ENCODE measurements around the gene PALMD. TPM values are rescaled to one million over a fixed set of nuclear protein-coding genes. Genes with fewer than 3 reads are reported as not detected.

Gene PALMD, protein sequence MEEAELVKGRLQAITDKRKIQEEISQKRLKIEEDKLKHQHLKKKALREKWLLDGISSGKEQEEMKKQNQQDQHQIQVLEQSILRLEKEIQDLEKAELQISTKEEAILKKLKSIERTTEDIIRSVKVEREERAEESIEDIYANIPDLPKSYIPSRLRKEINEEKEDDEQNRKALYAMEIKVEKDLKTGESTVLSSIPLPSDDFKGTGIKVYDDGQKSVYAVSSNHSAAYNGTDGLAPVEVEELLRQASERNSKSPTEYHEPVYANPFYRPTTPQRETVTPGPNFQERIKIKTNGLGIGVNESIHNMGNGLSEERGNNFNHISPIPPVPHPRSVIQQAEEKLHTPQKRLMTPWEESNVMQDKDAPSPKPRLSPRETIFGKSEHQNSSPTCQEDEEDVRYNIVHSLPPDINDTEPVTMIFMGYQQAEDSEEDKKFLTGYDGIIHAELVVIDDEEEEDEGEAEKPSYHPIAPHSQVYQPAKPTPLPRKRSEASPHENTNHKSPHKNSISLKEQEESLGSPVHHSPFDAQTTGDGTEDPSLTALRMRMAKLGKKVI
- total RNA-seq, result not detected
- not detected for polyA plus RNA-seq
- not detected for total RNA-seq

- H3K4me1 ChIP-seq (ENCODE audit: control insufficient read depth in 2 of 2, insufficient read depth in 2 of 2, low read length in 2 of 2), result no peaks in the 10 kb centered on the region
- Mint-ChIP-seq H3K36me3 (no peaks in the 10 kb centered on the region), H3K4me1 (peaks cover 0 to 2% (median 0%) of the 10 kb centered on the region in 7 donors), H3K9me3 (no peaks in the 10 kb centered on the region), H3K4me3 (no peak within 1 kb of the TSS), H3K27me3 (peaks cover 21 to 38% (median 28%) of the 10 kb centered on the region in 5 donors), H3K27ac (no peak within 1 kb of the TSS)
- ChIA-PET CTCF (no interaction called here), POLR2A (no interaction called here)
- no peak for ATAC-seq
- peaks cover 0 to 8% of the 10 kb centered on the region in 2 donors for H3K27me3 ChIP-seq (ENCODE audit: control insufficient read depth in 2 of 2, insufficient read depth in 2 of 2, low read length in 2 of 2)
- H3K9me3 ChIP-seq (ENCODE audit: control insufficient read depth in 2 of 3, low read length in 3 of 3), result no peaks in the 10 kb centered on the region
- no peak within 1 kb of the TSS for H3K4me3 ChIP-seq (ENCODE audit: low read length)
- no peak within 1 kb of the TSS for H3K27ac ChIP-seq (ENCODE audit: low read depth, low read length)
- intact Hi-C loops (cut with micrococcal nuclease), result no loop called here
- no peak for DNase-seq
- H3K36me3 ChIP-seq (ENCODE audit: control insufficient read depth in 2 of 3, insufficient read depth in 3 of 3, low read length in 3 of 3), result no peaks in the 10 kb centered on the region
These were observed at the start of gene PALMD for GRCh38 chr1:99645699-99646531. Gene PALMD, plus strand, starts transcription at chr1:99646113. Its CDS starts 205 bp downstream, at chr1:99646318.

GRCh38 chr1:99598738-99599411 is 47.0 kb upstream of the PALMD start:
- Mint-ChIP-seq H3K27me3 (peaks cover 0 to 6% (median 3%) of the 10 kb centered on the region in 5 donors), H3K4me1 (peaks cover 0 to 4% (median 0%) of the 10 kb centered on the region in 7 donors), H3K4me3 (no peak overlapping the region), H3K36me3 (no peaks in the 10 kb centered on the region), H3K9me3 (peaks cover 0 to 3% (median 0%) of the 10 kb centered on the region in 11 donors), H3K27ac (no peak overlapping the region)
- ChIA-PET CTCF (no interaction called here), POLR2A (no interaction called here)
- no peaks in the 10 kb centered on the region for H3K27me3 ChIP-seq (ENCODE audit: control insufficient read depth in 2 of 2, insufficient read depth in 2 of 2, low read length in 2 of 2)
- no peaks in the 10 kb centered on the region for H3K4me1 ChIP-seq (ENCODE audit: control insufficient read depth in 2 of 2, insufficient read depth in 2 of 2, low read length in 2 of 2)
- intact Hi-C loops (cut with micrococcal nuclease), result no loop called here
- ATAC-seq (no peak), DNase-seq (no peak)
- no peak overlapping the region for H3K27ac ChIP-seq (ENCODE audit: low read depth, low read length)
- no peaks in the 10 kb centered on the region for H3K9me3 ChIP-seq (ENCODE audit: control insufficient read depth in 2 of 3, low read length in 3 of 3)
- no peak overlapping the region for H3K4me3 ChIP-seq (ENCODE audit: low read length)
- H3K36me3 ChIP-seq (ENCODE audit: control insufficient read depth in 2 of 3, insufficient read depth in 3 of 3, low read length in 3 of 3), result no peaks in the 10 kb centered on the region

GRCh38 chr1:99599678-99600175 is 46.2 kb upstream of the PALMD start:
- Mint-ChIP-seq H3K36me3 (no peaks in the 10 kb centered on the region), H3K9me3 (peaks cover 0 to 5% (median 0%) of the 10 kb centered on the region in 11 donors), H3K27ac (no peak overlapping the region), H3K4me1 (peaks cover 0 to 6% (median 0%) of the 10 kb centered on the region in 7 donors), H3K27me3 (peaks cover 0 to 6% (median 3%) of the 10 kb centered on the region in 5 donors), H3K4me3 (no peak overlapping the region)
- POLR2A ChIA-PET, result no interaction called here
- DNase-seq (no peak), ATAC-seq (no peak)
- no peaks in the 10 kb centered on the region for H3K4me1 ChIP-seq (ENCODE audit: control insufficient read depth in 2 of 2, insufficient read depth in 2 of 2, low read length in 2 of 2)
- no peaks in the 10 kb centered on the region for H3K27me3 ChIP-seq (ENCODE audit: control insufficient read depth in 2 of 2, insufficient read depth in 2 of 2, low read length in 2 of 2)
- no peaks in the 10 kb centered on the region for H3K9me3 ChIP-seq (ENCODE audit: control insufficient read depth in 2 of 3, low read length in 3 of 3)
- no peak overlapping the region for H3K4me3 ChIP-seq (ENCODE audit: low read length)
- intact Hi-C loops (cut with micrococcal nuclease), result no loop called here
- no peak overlapping the region for H3K27ac ChIP-seq (ENCODE audit: low read depth, low read length)
- H3K36me3 ChIP-seq (ENCODE audit: control insufficient read depth in 2 of 3, insufficient read depth in 3 of 3, low read length in 3 of 3), result no peaks in the 10 kb centered on the region
- CTCF ChIA-PET, result no interaction called here

DNA sequence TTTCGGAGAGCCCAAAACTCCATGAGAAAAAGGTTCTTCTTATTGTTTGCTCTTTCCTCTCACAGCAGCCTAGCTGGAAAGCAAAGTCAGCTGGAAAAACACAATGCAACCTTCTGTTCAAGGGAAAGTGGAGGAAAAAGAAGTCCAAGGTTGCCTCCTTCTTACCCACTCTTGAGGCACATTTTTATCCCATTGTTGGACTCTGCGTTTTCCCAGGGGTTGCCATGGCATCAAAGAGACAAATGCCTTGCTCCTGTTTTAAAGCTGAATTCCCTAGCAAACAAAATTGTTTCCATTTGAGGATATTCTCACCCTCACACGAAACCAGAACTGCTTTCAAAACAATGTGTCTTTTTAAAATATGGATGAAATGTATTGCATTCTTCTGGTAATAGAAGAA is 45.1 kb upstream of the PALMD start:
- no peak for DNase-seq
- Histone ChIP-seq H3K27me3 (ENCODE audit: control insufficient read depth in 2 of 2, insufficient read depth in 2 of 2, low read length in 2 of 2) (no peaks in the 10 kb centered on the region), H3K36me3 (ENCODE audit: control insufficient read depth in 2 of 3, insufficient read depth in 3 of 3, low read length in 3 of 3) (no peaks in the 10 kb centered on the region), H3K4me1 (ENCODE audit: control insufficient read depth in 2 of 2, insufficient read depth in 2 of 2, low read length in 2 of 2) (no peaks in the 10 kb centered on the region), H3K4me3 (ENCODE audit: low read length) (no peak overlapping the region), H3K27ac (ENCODE audit: low read depth, low read length) (no peak overlapping the region), H3K9me3 (ENCODE audit: control insufficient read depth in 2 of 3, low read length in 3 of 3) (no peaks in the 10 kb centered on the region)
- no peak for ATAC-seq
- peaks cover 0 to 5% (median 0%) of the 10 kb centered on the region in 11 donors for H3K9me3 Mint-ChIP-seq
- peaks cover 0 to 6% (median 0%) of the 10 kb centered on the region in 7 donors for H3K4me1 Mint-ChIP-seq
- H3K4me3 Mint-ChIP-seq, result no peak overlapping the region
- H3K27me3 Mint-ChIP-seq, result peaks cover 0 to 6% (median 3%) of the 10 kb centered on the region in 5 donors
- intact Hi-C loops (cut with micrococcal nuclease), result no loop called here
- ChIA-PET CTCF (no interaction called here), POLR2A (no interaction called here)
- H3K27ac Mint-ChIP-seq, result no peak overlapping the region
- H3K36me3 Mint-ChIP-seq, result no peaks in the 10 kb centered on the region

- Mint-ChIP-seq H3K4me3 (no peak overlapping the region), H3K4me1 (peaks cover 0 to 6% (median 0%) of the 10 kb centered on the region in 7 donors), H3K27ac (no peak overlapping the region), H3K27me3 (peaks cover 0 to 6% (median 3%) of the 10 kb centered on the region in 5 donors), H3K9me3 (peaks cover 0 to 5% (median 0%) of the 10 kb centered on the region in 11 donors), H3K36me3 (no peaks in the 10 kb centered on the region)
- Histone ChIP-seq H3K36me3 (ENCODE audit: control insufficient read depth in 2 of 3, insufficient read depth in 3 of 3, low read length in 3 of 3) (no peaks in the 10 kb centered on the region), H3K27ac (ENCODE audit: low read depth, low read length) (no peak overlapping the region), H3K27me3 (ENCODE audit: control insufficient read depth in 2 of 2, insufficient read depth in 2 of 2, low read length in 2 of 2) (no peaks in the 10 kb centered on the region), H3K9me3 (ENCODE audit: control insufficient read depth in 2 of 3, low read length in 3 of 3) (no peaks in the 10 kb centered on the region), H3K4me1 (ENCODE audit: control insufficient read depth in 2 of 2, insufficient read depth in 2 of 2, low read length in 2 of 2) (no peaks in the 10 kb centered on the region), H3K4me3 (ENCODE audit: low read length) (no peak overlapping the region)
- no peak for ATAC-seq
- DNase-seq, result no peak
- CTCF ChIA-PET, result no interaction called here
- POLR2A ChIA-PET, result no interaction called here
- intact Hi-C loops (cut with micrococcal nuclease), result no loop called here
These were observed 44.7 kb upstream of the PALMD start for GRCh38 chr1:99601208-99601607.

DNA sequence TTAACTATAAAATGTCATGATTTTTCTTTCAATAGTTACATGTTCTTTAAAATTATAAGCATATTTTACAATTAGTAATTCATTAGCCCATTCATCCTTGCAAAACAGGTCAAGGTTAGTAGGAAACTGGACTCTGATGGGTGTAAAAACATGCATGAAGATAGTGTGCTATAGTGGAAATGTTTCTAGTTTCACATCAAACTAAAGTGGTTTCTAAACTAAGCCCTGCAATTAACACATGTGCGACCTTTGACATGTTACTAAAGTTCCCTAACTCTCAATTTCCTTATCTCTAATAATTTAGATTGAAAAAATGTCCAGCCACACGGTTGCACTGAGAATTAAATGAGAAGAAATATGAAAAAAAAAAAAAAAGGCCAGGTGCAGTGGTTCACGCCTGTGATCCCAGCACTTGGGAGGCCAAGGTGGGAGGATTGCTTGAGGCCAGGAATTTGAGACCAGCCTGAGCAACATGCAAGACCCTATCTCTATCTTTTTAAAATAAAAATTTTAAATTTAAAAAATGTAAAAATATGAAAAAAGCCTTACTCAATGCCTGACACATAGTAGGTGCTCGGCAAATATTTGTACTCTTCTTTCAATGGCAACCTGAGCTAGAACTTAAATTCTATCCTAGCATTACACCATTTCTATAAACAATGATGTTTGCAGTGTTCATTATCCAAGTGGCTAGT is 44.1 kb upstream of the PALMD start:
- ChIA-PET POLR2A (no interaction called here), CTCF (no interaction called here)
- ATAC-seq (no peak), DNase-seq (no peak)
- no peaks in the 10 kb centered on the region for H3K36me3 ChIP-seq (ENCODE audit: control insufficient read depth in 2 of 3, insufficient read depth in 3 of 3, low read length in 3 of 3)
- Mint-ChIP-seq H3K4me3 (no peak overlapping the region), H3K27ac (no peak overlapping the region), H3K36me3 (no peaks in the 10 kb centered on the region), H3K27me3 (peaks cover 0 to 6% (median 3%) of the 10 kb centered on the region in 5 donors), H3K9me3 (peaks cover 0 to 5% (median 0%) of the 10 kb centered on the region in 11 donors), H3K4me1 (peaks cover 0 to 6% (median 0%) of the 10 kb centered on the region in 7 donors)
- H3K9me3 ChIP-seq (ENCODE audit: control insufficient read depth in 2 of 3, low read length in 3 of 3), result no peaks in the 10 kb centered on the region
- H3K27ac ChIP-seq (ENCODE audit: low read depth, low read length), result no peak overlapping the region
- H3K4me1 ChIP-seq (ENCODE audit: control insufficient read depth in 2 of 2, insufficient read depth in 2 of 2, low read length in 2 of 2), result no peaks in the 10 kb centered on the region
- H3K27me3 ChIP-seq (ENCODE audit: control insufficient read depth in 2 of 2, insufficient read depth in 2 of 2, low read length in 2 of 2), result no peaks in the 10 kb centered on the region
- H3K4me3 ChIP-seq (ENCODE audit: low read length), result no peak overlapping the region
- intact Hi-C loops (cut with micrococcal nuclease), result no loop called here
